Measurements from ENCODE around the gene SERPINB8.

GRCh38 chr18:64011513-64011912 is 41.6 kb downstream of the SERPINB8 start:
- no peak for TF ChIP-seq CTCF (IDR thresholded peaks at IDR 0.05)
- no peak for TF ChIP-seq REST (IDR thresholded peaks at IDR 0.05; ENCODE audit: insufficient read depth in 1 of 2, low read depth in 2 of 2, low read length in 1 of 2)
- no peak for TF ChIP-seq POLR2AphosphoS5 (IDR thresholded peaks at IDR 0.05; ENCODE audit: low read depth, low read length)

Measured in Panc1 (cell line).